NCI-H226 (cell line): ENCODE data around the gene ALX4.

ENCODE experiments used
- DNase-seq: peaks from one replicate; pipeline ENCODE4 v3.0.0-alpha.2; 2015

The ALX4 gene

DNA sequence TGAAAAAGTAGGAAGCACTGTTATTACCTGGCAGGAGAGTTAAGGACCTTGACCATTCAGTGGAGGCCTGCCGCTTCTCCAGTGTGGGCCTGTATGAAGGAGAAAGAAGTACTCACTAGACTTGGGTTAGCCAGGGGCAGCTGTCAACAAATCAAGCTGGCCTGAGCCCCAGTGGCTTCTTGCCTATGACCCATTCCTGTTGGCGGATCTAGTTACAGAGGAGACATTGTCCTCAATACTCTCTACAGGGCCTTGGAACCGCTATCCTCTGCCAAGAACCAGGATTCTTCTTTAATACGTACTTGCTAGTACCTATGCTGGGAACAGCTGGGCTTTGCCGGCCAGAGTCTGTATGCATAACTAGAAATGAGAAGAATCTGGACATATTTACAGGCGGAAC lies 68.1 kb downstream of the ALX4 start:
- DNase-seq, result no peak

DNA sequence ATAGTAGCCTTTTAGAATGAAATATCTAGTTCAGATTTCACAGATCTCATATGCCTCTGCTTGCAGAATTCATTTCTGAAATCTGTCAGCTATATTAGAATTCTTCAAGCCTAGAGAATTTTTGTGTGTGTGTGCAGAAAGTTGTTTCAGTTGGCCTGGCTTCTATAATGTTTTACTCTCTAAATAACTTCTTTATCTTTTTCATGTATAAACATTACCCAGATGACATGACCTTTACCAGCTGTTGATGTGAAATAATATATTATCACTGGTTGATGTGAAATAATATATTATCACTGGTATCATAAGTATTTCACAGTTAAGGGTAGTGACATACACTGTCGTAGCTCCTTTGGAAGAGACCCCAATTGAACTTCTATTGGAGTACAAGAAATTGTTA lies 72.8 kb downstream of the ALX4 start:
- no peak for DNase-seq

DNA sequence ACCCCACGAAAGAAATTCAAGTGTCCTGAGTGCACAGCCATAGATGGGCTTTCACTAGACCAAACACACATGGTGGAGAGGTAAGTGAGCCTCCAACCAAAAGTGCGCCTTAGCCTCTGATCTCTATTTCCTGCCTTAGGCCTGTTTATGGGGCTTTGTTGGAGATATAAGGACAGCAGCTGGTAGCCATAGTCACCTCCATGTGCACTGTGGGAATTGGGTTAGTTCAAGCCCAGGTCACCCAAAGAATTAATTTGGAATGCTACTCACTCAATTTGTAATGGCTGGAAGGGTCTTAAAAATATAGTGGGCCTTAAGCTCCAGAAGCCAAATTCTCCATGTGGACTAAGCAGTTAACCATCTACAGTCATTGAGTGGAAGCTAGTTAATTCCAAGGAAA lies 73.6 kb downstream of the ALX4 start:
- DNase-seq, result no peak

DNA sequence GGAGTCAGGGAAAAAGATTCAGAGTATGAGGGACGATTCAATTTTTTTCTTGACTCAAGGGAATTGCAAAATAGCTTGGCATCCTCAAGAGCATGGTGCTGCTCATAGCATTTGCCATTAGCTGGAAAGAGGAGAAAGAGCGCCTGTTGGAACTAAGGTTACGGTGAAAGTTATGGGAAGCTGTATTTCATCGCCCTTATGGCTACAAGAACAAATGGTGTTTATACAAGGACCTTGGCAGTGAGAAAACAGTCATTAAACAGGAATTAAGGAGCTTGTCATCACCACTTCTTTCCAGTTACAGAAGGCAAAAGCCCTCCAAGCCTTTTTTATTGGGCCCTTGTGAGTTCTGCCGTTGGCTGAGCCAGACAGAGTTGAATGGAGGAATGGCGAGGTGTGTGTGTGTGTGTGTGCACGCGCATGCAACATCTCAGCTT lies 74.2 kb downstream of the ALX4 start:
- DNase-seq, result no peak

DNA sequence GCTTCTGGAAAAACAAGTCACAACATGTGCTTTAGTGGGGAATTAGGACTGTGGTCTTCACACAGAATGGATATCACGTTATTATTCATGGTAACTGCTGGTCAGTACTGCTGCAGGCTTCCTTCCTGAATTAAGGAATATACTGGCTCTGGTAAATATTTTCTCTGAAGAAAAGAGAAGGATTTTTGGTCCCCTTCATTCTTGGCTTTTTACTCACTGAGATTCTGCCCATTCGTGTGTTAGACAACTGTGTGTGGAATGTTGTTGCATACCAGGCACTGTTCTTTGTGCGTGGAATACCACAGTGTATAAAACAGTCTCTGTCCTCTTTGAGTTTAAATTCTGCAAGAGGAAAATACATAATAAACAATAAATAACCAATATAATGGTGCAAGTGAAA lies 80.3 kb downstream of the ALX4 start:
- no peak for DNase-seq

DNA sequence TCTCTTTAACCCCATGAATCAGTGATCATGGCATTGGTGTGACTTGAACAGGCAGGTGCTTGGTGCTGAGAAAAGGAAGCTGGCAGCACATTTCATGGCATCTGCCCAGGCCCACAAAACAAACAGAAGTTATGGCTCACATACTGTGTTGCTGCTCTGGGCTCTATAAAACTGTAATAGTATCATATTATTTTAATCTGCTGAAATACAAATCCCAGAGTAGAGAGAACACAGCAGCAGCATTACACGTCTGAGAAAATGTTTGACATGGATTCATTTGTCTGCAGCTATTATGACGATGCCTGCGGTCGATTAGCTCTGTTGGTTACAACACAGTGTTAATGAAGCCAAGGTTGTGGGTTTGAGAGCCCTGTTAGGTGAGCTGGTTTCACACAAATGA lies 80.8 kb downstream of the ALX4 start:
- no peak for DNase-seq

DNA sequence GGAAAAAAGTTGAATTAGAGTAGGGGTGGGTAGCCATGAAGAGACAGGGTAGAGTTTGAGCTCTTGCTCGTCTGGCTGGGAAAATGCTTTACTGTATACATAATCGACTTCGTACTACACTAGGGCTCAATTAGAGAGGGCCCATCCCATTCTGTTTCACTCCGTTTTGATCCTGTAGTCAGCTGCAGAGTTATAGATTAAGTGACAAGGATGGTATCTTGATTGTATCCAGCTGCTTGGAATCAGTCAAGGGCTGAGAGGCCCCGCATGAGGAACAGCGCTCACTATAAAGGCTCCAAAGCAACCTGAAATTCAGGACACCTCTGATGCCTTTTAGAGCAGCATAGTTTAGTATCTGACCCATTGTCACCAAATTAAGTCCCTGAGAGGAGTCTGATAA lies 81.6 kb downstream of the ALX4 start:
- DNase-seq, result no peak

DNA sequence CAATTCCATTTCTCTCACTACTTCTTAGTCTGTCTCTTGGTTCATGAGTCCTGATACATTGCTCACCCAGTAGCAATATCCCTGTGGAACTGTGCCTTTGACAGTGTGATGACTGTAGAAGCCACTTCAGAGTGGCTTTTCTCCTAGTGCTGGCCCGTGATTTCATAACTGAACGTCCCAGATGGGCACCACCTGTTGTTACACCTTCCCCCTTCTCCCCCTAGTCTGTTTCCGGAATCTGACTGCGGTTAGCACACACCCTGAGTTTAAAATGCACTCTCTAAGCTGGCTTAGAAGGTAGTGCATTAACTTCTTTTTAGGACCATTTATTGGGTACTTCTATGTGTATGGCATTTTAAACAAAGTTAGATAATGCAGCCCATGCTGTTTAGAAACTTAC lies 83.0 kb downstream of the ALX4 start:
- DNase-seq, result no peak

DNA sequence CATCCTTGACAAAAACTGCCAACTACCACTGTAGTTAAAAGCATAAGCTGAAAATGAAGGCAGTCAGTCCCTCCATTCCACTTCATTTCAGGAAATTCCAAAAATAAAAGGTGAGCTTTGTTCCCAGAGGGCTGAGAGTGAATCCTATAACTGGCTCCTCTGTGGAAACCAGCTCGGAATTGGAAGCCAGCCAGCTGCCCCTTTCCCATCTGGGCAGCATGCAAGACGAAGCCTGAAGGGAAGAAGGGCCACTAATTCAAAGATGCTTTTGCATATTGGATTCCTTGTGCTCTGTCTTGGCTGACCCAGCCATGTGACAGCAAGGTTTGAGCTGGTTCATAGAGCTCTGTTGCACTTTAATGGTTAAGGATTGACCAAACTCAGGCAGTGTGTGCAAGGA lies 83.4 kb downstream of the ALX4 start:
- DNase-seq, result no peak

DNA sequence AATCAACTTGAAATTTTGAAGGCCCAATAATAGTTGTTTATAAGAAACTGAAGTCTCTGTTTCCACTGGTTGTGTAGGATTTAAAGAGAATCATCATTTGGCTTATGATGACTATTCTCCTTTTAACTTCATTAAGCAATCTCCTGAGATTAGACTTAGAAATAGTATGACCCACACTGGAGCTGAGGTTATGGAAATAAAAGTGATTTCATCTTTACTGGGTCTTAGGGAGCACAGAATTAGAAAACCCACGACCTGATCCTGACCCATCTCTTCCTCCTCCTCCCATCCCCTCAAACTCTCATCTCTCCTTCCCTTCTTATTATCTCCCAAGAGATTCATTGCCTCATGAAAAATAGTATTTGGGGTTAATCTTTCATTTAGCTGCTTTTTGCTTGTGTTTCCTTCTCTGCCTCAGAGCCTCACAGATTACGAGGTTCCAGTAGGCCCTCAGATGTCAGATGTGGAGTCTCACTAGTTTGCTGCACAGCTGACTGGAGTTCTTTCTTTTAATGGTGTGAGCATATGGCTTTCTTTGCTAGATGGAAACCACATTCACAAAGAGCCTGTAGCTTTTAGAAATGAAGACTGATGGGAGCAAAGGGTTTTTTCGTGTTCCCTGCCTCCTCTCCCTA lies 85.0 kb downstream of the ALX4 start:
- no peak for DNase-seq

DNA sequence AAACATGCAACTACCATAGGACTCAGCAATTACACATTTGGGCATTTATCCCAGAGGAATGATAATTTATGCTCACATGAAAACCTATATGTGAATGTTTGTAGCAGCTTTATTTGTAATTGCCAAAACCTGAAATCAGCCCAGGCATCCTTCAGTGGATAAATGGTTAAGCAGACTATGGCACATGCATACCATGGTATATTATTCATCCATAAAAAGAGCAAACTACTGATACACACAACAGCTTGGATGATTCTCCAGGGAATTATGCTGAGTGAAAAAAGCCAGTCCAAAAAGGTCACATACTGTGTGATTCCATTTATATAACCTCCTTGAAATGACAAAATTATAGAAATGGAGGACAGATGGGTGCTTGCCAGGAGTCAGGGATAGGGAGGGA lies 86.7 kb downstream of the ALX4 start:
- peak; percentile 29 for DNase-seq

DNA sequence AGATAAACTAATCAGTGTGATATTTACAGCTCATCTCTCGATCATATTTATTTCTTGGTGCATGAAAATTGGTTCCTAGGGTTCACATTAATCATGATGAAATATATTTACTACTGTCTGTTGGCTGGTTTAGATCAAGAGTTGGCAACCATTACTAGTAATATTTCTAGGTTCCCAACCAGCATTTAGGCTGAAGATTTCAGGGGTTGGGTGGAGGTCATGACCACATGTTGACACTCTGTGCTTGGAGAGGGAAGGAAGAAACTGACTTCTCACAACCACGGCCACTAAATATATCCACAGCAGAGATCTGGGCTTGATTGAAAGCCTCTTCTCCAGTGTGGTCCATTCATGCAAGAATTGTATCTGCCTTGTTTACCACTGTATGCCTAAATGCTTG lies 87.9 kb downstream of the ALX4 start:
- DNase-seq, result no peak

DNA sequence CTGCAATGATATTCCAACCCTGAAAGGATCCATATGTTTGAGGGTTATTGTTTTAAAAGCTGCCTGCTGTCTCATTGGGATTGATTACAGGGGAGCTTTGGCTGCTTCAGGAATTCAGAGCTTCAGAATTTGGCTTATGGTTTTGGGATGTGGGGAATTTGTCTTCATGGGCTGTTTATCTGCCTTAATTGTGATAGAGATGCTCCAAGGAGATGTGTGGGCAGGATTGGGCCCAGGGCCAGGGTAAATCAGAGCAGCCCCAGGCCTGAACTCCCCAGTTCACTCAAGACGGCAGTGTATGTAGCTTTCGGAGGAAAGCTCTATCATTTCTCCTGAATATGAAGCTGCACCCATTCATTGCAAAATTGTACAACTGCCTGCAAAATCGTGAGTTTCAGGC lies 88.5 kb downstream of the ALX4 start:
- DNase-seq, result no peak

DNA sequence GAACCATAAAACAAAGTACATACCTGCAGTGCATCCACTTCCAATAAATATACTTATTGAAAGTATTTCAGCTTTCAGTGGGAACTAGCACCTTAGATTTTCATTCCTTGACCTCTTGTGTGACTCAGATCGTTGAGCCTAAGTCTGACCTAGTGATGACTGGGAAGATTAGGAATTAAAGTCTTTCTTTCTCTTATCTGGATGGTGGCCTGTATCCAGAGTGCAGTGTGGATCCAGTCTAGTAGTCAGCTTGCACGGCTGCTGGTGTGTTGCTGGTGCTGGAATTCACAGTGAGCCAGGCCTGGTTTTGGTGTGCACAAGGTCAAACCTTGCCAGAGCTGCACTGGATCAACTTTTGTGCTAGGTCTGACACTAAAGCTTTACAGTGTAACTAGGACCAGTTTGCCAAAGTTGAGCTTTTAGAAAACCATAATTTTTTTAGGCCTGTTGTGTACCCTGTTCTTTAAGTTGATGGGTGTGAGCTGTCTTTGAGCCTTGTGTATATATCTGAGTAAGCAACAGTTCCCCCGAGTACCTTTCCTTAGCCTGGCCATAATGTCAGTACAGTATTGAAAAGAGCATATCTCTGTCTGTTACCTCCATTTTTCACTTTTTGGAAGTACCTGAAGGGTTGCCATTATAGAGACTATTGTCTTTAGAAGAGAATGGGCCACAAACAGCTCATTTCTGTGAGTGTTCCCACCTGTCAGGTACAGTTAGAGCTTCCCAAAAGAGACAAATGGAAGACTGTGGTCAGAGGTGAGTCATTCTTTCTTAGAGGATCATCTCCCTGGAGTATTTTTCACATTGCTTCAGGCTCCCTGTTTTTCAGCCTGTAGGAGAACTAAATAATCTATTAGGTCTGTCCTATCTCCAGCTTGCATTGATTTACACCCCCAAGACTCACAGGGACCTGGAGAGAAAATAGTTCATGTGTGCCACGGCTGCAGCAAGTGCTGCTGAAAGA lies 89.8 kb downstream of the ALX4 start:
- DNase-seq, result peak; percentile 15

DNA sequence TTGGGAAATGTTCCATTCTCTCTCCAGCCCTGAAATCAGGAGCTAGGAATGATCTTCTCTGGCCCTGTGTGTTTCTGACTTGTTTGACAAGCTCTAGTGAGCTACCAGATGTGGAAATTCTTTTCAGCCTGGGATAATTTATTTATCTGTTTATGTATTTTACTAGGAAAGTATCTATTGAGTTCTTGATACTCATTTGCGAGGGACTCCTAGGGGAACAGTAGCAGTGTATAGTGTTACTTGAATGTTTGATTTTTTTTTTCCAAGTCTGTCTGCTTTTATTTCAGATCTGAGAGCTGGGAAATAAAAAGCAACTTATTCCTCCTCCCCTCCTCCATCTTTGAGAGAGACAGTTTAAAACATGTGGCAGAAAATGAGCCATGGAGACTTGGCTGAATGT lies 92.5 kb downstream of the ALX4 start:
- no peak for DNase-seq

DNA sequence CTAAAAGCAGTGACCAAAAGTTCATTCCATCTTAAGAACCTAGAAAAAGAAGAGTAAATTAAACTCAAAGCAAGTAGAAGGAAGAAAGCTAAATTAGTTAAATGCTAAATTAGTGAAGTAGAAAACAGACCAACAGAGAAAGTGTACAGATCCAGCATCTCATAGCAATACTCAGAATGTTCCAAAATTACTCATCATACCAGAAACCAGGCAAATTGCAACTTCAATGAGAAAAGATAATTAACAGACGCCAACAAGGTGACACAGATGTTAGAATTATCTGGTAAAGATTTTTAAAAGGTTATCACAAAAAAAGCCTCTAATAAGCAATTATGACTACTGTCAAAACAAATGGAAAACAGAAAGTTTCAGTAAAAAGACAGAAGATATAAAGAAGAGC lies 96.8 kb downstream of the ALX4 start:
- DNase-seq, result no peak

DNA sequence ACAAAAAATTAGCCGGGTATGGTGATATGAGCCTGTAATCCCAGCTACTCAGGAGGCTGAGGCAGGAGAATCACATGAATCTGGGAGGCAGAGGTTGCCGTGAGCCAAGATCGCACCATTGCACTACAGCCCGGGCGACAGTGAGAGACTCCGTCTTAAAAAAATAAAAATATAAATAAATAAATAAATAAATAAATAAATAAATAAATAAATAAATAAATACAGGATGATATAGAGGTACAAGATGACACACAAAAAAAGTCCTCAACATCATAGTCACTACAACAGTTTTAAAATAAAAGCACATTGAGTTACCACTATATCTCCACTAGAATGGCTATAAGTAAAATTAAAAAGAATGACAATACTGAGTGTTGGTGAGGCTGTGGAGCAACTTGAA lies 97.8 kb downstream of the ALX4 start:
- DNase-seq, result no peak
